GM18517 (cell line): ENCODE results near the gene FGGY.
"Not testable (repeated sequence)": the region's sequence is repeated elsewhere in the genome, so short reads cannot be mapped to it uniquely, and the experiment has no call there.

Experiments
- ATAC-seq: cut with Tn5 transposase; IDR thresholded peaks from one replicate; pipeline ENCODE4 v1.9.1; 2021; ENCODE audit warnings: mild to moderate bottlenecking, moderate library complexity; ENCODE audit not compliant: unreplicated experiment

Gene FGGY

DNA sequence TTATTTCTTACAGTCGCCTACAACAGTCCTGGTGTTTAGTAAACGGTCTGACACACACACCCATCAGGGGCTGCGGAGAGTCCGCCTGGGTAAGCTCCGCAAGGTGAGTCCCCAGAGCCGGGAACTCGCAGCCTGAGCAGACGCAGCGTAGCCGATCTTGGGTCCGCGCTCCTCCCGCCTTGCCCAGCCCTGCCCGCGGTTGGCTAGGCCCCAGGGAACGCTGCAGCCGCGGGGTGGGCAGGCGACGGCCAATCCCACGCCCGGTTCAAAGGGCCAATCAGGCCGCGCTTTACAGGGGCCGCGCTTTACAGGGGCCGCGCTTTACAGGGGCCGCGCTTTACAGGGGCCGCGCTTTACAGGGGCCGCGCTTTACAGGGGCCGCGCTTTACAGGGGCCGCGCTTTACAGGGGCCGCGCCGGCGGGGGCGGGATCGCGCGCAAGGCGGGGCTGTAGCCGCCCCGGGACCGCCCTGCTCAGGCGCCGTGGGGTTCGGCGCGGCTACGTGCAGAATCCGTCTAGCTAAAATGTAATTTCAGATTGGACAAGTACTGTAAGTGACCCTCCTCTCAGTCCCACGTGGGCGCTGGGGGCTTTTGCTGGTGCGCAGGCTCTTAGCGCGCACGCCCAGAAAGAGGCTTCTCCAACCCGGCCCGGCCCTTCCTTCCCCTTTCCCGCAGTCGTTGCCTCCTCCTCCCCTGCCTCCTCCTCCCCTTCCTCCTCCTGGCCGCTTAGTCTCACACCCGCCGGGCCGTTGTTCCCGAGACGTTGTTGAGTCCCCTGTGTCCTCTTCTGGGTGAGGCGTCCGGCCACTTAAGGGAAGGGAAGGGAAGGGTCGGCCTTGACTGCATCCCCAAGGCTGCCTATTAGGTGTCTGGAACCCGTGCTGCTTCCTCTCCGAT is at the start of gene FGGY:
TSS of gene FGGY (plus strand) at position 737 of the 899 bp plus-strand sequence. CDS start 24,456 bp downstream, outside the sequence.
- peak; percentile 95 for ATAC-seq

DNA sequence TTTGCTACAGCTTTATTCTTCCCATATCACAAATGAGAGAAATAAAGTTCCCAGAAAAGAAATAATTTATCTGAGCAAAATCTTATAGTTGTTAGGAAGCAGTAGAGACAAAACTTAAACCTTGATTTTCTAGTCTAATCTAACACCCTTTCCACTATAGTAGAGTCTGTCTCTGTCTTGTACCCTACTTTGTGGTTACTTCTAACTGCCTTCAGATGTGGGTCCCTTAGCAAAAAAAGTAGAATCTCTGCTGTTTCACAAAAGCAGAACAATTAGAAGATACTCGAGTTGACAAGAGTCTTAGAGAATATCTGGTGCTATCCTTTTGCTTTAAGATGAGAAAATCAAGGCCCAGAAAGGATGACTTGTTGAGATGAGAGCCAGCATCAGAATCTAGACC is 48.1 kb upstream of the FGGY start:
- no peak for ATAC-seq

DNA sequence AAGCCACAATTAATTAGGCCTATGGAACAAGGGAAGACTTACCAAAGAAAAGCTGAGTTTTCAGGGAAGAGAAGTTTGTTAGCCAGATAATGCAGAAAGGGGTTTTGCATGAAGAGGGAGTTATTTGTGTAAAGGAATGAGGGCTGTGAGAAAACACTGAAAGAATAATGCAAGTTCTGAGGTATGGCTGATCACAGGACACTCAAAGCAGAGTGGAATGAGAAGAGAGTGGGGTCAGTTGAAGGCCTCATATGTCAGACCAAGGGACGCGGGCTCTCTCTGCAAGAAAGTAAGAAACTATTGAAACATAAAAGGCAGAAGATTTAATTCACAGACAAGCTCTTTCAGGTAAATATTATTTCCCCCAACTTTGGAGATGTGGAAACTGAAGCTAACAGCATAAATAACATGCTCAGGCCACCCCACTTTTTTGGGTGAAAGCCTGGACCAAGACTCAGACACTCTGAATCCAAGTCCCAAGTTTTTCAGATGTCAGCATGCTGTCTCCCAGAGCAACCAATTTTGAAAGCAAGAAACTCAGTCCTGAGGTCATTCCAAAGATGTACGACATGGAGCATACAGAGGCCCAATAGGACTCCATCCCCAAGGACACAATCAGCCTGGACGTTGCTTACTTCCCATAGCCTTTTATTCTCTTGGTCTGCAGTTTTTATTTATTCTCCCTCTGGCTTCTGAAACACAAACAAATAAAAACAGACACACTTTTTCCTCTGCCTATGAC is 47.3 kb upstream of the FGGY start:
- no peak for ATAC-seq

DNA sequence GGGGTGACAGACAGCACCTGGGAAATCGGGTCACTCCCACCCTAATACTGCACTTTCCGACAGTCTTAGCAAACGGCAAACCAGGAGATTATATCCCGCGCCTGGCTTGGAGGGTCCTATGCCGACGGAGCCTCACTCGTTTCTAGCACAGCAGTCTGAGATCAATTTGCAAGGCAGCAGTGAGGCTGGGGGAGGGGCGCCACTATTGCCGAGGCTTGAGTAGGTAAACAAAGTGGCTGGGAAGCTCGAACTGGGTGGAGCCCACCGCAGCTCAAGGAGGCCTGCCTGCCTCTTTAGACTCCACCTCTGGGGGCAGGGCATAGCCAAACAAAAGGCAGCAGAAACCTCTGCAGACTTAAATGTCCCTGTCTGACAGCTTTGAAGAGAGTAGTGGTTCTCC is 45.8 kb upstream of the FGGY start:
- ATAC-seq, result not testable (repeated sequence)

- ATAC-seq, result not testable (repeated sequence)
Measured at GRCh38 chr1:59256429-59256828, 40.5 kb upstream of the FGGY start.

- ATAC-seq, result no peak
Measured at GRCh38 chr1:59258412-59259032, 38.4 kb upstream of the FGGY start.

DNA sequence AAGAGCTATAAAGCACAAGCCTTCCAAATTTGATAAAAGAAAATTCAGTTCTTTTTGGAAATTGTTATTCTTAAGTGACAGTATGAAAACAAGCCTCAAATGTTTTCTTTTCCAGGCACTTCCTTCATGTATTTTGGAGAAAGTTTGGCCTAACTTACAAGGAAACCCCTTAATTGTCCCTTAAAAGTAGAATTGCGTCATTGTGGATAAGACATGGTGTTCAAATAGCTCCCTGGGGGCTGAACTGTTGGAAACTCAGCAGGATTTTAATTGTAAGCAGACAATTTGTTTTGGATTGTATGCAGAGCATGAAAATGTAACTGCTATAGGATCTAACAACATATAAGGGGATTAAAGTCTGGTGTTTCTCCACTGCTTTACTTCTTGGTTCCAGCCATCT is 35.4 kb upstream of the FGGY start:
- ATAC-seq, result no peak

DNA sequence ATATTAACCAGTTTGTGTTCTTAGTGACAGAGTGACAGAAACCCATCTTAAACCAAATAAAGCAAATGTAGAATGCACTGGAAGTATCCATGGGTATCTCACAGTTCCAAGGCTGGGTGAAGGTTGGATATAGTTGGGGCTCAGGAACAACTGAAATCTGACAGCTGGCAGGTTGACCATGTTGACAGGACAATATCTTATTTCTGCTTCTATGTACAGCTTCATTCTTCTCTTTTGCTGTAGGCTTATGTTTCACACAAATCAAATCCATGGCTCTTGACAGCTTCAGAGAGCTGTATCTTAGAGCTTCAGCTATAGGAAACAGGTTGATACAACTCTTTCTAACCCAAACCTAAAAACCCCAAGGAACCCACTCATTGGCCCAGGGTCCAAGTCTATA is 34.3 kb upstream of the FGGY start:
- no peak for ATAC-seq

GRCh38 chr1:59263111-59263510 is 33.8 kb upstream of the FGGY start:
- ATAC-seq, result no peak

- ATAC-seq, result no peak
Measured at GRCh38 chr1:59265622-59266021, 31.3 kb upstream of the FGGY start.

DNA sequence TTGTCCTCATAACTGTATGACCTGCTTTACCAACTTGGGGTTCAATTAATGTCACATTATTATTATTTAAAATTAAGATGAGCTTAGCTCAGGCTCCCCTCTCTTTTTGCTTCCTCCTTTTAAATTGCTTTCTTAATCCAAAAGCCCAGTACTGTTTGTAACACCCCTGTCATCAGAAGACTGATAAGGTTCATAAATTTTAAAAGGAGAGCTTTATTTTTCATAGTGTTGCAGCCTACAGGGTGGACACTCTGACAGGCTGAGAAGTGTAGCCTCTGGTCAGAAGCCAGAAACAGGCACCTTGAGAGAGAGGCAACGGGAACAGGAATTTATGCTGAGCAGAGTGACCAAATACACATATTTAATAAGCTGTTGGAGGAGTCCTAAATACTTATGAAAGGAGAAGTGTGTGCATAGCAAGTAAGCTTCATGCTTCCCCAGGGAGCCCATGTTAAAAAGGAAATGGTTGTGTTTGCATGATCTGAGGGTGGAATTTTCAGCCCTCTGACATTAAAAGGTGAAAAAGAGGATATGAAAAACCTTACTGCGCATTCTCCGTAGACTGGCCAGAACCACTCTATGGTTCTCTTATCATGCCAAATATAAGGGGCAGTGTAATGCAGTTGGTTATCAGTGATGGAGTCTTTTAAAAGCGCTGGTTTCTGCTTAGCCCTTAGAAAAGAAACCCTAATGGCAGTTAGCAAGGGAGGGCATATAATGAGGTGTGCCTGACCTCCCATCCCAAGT is 30.5 kb upstream of the FGGY start:
- peak; percentile 86 for ATAC-seq

DNA sequence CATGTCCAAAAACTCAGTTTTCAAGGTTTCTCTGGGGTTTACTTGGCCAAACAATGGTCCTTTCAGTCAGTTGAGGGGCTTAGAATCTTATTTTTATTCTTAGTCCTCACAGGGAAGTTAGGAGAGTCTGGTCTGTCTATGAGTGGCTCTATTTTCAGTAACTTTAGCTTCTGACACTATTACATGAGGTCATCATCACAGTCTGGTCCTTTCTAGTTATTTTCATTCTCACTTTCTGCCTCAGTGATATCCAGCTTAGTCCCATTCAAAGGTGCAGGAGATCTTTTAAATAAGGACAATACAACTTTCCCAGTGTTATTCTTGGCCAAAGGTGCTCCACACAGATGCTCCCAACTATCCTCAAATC is 30.0 kb upstream of the FGGY start:
- ATAC-seq, result peak; percentile 52

GRCh38 chr1:59268406-59268805 is 28.5 kb upstream of the FGGY start:
- ATAC-seq, result no peak

DNA sequence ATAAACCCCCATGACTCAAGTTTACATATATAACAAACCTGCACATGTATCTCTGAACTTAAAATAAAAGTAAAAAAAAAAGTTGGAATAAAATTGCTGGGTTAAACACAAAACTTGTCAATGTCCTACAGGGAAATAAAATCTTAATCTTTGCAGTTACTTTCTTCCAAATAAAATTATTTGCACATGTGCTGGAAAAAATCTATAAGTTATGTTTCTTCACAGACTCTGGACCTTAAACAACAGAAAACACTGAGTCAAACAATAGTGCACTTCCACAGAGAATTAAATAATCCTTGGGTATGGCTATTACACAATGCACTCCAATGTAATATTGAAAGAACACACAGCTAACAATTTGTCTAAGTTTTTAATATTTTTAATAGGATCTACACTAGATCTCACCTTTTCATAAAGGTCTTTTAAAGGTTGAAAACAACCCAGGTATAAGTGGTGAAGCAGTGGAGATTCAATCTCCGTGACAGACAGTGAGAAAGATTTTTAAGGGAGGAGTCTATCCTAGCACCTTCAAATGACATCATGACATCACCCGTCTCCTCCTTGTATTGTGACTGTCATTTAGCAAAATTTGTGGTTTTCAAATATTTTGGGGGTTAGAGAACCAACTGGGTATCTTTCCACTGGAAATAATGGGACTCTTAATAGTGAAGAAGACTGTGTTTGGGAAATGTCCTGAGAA is 25.2 kb upstream of the FGGY start:
- ATAC-seq, result no peak

DNA sequence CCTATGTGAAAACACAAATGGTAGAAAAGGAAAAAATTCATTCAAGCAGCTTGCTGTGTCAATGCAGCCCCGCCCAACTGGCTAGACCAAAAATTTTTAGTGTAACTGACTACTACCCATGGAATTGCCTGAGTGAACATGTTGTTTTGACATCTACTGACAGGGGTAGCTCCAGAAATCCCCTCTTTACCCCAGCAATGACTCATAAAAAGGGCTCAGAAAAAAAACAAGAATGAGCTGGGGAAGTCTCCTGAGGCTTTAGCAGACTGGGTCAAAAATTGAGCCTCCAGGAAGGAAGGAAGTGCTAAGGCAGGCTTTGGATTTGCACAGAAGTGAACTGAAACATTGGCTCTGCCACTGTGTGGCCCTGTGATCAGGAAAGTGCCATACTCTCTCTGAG is 24.4 kb upstream of the FGGY start:
- peak; percentile 54 for ATAC-seq

GRCh38 chr1:59276439-59276851 is 20.4 kb upstream of the FGGY start:
- ATAC-seq, result no peak

DNA sequence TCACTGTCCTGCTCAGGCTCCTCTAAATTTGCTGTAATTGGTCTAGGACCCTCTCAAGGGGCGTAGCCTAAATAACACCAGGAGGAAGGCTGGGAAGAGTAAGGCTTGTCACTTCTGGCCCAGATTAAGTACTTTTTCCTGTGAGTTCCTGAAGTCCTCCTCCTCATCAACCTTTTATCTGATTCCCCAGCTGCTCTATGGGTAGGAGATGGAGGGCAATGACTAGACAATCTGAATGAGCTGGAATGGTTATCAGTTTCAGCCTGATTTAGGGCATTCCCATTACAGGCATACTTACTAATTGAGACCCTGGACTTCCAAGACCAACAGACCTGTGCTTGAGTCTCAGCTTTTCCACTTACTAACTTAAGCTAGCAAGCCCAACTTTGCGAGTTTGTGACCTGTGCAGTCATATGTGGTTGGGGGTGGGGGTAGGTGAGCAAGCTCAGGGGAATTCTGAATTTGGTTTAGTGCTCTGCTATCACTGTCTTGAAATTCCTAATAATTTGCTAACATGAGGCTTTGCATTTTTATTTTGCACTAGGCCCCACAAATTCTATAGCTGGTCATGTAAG is 18.0 kb upstream of the FGGY start:
- ATAC-seq, result no peak

GRCh38 chr1:59279645-59280044 is 17.2 kb upstream of the FGGY start:
- no peak for ATAC-seq

DNA sequence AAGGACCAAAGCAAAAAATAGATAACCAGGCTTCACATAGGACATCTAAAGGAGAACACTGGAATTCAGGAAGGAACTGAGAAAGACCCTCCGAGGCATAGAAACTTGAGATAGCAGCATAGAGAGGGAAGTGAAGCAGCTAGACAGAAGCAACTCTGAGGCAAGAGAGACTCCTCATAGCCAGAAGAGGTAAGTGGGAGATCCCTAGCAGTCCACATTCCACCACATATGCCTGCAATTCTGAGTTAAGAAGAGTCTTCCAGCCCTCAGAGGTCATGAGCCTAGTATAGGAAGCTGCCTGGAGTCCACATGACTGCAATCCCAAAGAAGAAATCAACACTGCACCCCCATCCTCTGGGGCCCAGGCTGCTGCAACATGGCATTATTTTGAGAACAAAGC is 13.9 kb upstream of the FGGY start:
- no peak for ATAC-seq

DNA sequence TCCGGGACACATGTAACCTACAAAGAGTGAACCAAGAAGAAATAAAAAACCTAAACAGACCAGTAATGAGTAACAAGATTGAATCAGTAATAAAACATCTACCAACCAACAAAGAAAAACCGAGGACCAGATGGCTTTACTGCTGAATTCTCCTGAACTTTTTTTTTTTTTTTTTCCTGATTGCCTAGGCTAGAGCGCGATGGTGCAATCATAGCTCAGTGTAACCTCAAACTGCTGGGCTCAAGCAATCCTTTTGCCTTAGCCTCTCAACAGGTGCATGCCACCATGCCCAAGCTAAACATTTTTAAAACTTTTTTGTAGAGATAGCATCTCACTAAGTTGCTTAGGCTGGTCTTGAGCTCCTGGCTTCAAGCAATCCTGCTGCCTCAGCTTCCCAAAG is 11.2 kb upstream of the FGGY start:
- no peak for ATAC-seq
